Activated naive CD4-positive, alpha-beta T cell treated with anti-CD3 and anti-CD28 coated beads for 36 hours (primary cell): Measurements from ENCODE around the gene CPHXL2. TPM values are rescaled to one million over a fixed set of nuclear protein-coding genes. Genes with fewer than 3 reads are reported as not detected.

Experiments used
- CTCF ChIA-PET: fragments of 350-600 bp; sonication (Branson Sonifier 250); formaldehyde crosslinking; loops from one replicate; lab custom pipeline; 2021; ENCODE audit warnings: antibody characterized with exemption; lab: Charles Lee
- DNase-seq: peaks from one replicate; pipeline ENCODE4 v3.0.0-alpha.2; 2020
- H3K27ac Mint-ChIP-seq: one replicate; pipeline ENCODE4 v1.8.0; 2021; ENCODE audit warnings: mild to moderate bottlenecking, mixed read lengths
- H3K27me3 Mint-ChIP-seq: one replicate; pipeline ENCODE4 v1.8.0; 2021; ENCODE audit warnings: low read depth, mixed read lengths
- H3K36me3 Mint-ChIP-seq: one replicate; pipeline ENCODE4 v1.8.0; 2021; ENCODE audit warnings: low read depth, mixed read lengths
- H3K4me1 Mint-ChIP-seq: one replicate; pipeline ENCODE4 v1.8.0; 2021; ENCODE audit warnings: low read depth, mixed read lengths
- H3K4me3 Mint-ChIP-seq: one replicate; pipeline ENCODE4 v1.8.0; 2021; ENCODE audit warnings: mild to moderate bottlenecking, moderate library complexity, mixed read lengths
- H3K9me3 Mint-ChIP-seq: one replicate; pipeline ENCODE4 v1.8.0; 2021; ENCODE audit warnings: mixed read lengths
- intact Hi-C: fragments of 100-400 bp; cut with micrococcal nuclease; formaldehyde crosslinking; loops from one replicate; pipeline ENCODE4 v1.15.1; 2023
- total RNA-seq, 2 experiments: library from RNA; stranded (reverse); gene quantifications; one replicate each; pipeline ENCODE4 v1.2.3, GENCODE V29; 2021

Gene CPHXL2
- total RNA-seq, 2 experiments from 2014 or later = not detected

GRCh38 chr16:75617121-75617520, 59.7 kb downstream of the CPHXL2 start:
- DNase-seq = no peak
- H3K9me3 Mint-ChIP-seq = no peaks in the 10 kb centered on the region
- intact Hi-C loops = loop anchor here (1.0 kb wide), 1 partner anchor 100 kb away; no protein-coding TSS in a partner anchor
- peak overlapping the region; percentile 6 for H3K27ac Mint-ChIP-seq
- H3K36me3 Mint-ChIP-seq = peaks cover 61% of the 10 kb centered on the region
- H3K4me3 Mint-ChIP-seq = no peak overlapping the region
- H3K27me3 Mint-ChIP-seq = no peaks in the 10 kb centered on the region
- CTCF ChIA-PET = no interaction called here
- peaks cover 38% of the 10 kb centered on the region for H3K4me1 Mint-ChIP-seq

- Mint-ChIP-seq H3K4me1 (peaks cover 33% of the 10 kb centered on the region), H3K4me3 (no peak overlapping the region), H3K27ac (peak overlapping the region; percentile 6), H3K9me3 (no peaks in the 10 kb centered on the region), H3K27me3 (no peaks in the 10 kb centered on the region), H3K36me3 (peaks cover 61% of the 10 kb centered on the region)
- peak; percentile 24 for DNase-seq
- CTCF ChIA-PET = no interaction called here
- intact Hi-C loops = loop anchor here (1.0 kb wide), 2 partner anchors 99 to 237 kb away; no protein-coding TSS in a partner anchor
These were observed 60.2 kb downstream of the CPHXL2 start for GRCh38 chr16:75616521-75617010.

- peaks cover 23% of the 10 kb centered on the region for H3K4me1 Mint-ChIP-seq
- H3K27ac Mint-ChIP-seq = no peak overlapping the region
- H3K4me3 Mint-ChIP-seq = no peak overlapping the region
- no peak for DNase-seq
- no peaks in the 10 kb centered on the region for H3K27me3 Mint-ChIP-seq
- intact Hi-C loops = loop anchor here (1.0 kb wide), 1 partner anchor 236 kb away; no protein-coding TSS in a partner anchor
- peaks cover 55% of the 10 kb centered on the region for H3K36me3 Mint-ChIP-seq
- CTCF ChIA-PET = interaction anchor here (0.7 to 1.4 kb wide), 2 partner anchors 60 to 88 kb away, joined by 3 to 5 read pairs; partner anchors contain the start of gene TMEM231
- H3K9me3 Mint-ChIP-seq = no peaks in the 10 kb centered on the region
These were observed 61.2 kb downstream of the CPHXL2 start for GRCh38 chr16:75615619-75616018.

GRCh38 chr16:75614066-75614897, 62.5 kb downstream of the CPHXL2 start:
- H3K36me3 Mint-ChIP-seq = peaks cover 50% of the 10 kb centered on the region

More at GRCh38 chr16:75614066-75614897, 62.5 kb downstream of the CPHXL2 start:
- CTCF ChIA-PET = no interaction called here
- no peak overlapping the region for H3K4me3 Mint-ChIP-seq
- no peaks in the 10 kb centered on the region for H3K9me3 Mint-ChIP-seq
- H3K4me1 Mint-ChIP-seq = peaks cover 21% of the 10 kb centered on the region
- intact Hi-C loops = no loop called here
- H3K27ac Mint-ChIP-seq = no peak overlapping the region
- no peak for DNase-seq
- no peaks in the 10 kb centered on the region for H3K27me3 Mint-ChIP-seq

Other genes with a start within 250 kb of the CPHXL2 start
- gene CFDP1, start 243.5 kb downstream of the CPHXL2 start, total RNA-seq = 10 to 100 TPM; 37.2 to 44.1 TPM
- gene TMEM170A, start 212.3 kb downstream of the CPHXL2 start, total RNA-seq = 10 to 100 TPM; 18.8 to 19.0 TPM
- not detected for gene CHST6, start 181.6 kb downstream of the CPHXL2 start, total RNA-seq
- gene CHST5, start 140.9 kb downstream of the CPHXL2 start, total RNA-seq = under 1 TPM in 1 of 2 experiments, not detected in 1; 0.10 TPM
- gene TMEM231, start 120.8 kb downstream of the CPHXL2 start, total RNA-seq = 1 to 10 TPM; 4.5 to 5.4 TPM
- gene GABARAPL2, start 110.6 kb downstream of the CPHXL2 start, total RNA-seq = 10 to 100 TPM; 63.3 to 66.8 TPM
- 10 to 100 TPM; 45.3 to 47.5 TPM for gene ADAT1, start 53.7 kb downstream of the CPHXL2 start, total RNA-seq
- 100 to 1,000 TPM; 371 to 385 TPM for gene KARS1, start 29.3 kb downstream of the CPHXL2 start, total RNA-seq
- gene TERF2IP, start 29.2 kb downstream of the CPHXL2 start, total RNA-seq = 10 to 100 TPM; 78.6 to 79.0 TPM
- gene DUXB, start 24.5 kb upstream of the CPHXL2 start, total RNA-seq = not detected
- gene CPHXL, start 49.5 kb upstream of the CPHXL2 start, total RNA-seq = not detected